Measurements from ENCODE around the gene SIGLEC12.

GRCh38 chr19:51467864-51468544, 33.6 kb downstream of the SIGLEC12 start:
- TF ChIP-seq MAZ (IDR thresholded peaks at IDR 0.05; ENCODE audit: borderline replicate concordance, low read depth, low read length) (no peak), EHMT2 (IDR thresholded peaks at IDR 0.05; ENCODE audit: low read depth) (no peak), CTCF (IDR thresholded peaks at IDR 0.05) (no peak), USF2 (IDR thresholded peaks at IDR 0.05) (no peak), POLR2A (IDR thresholded peaks at IDR 0.05; ENCODE audit: low read length) (no peak), RARB (CRISPR knock-in tag; IDR thresholded peaks at IDR 0.05) (no peak), EP300 (IDR thresholded peaks at IDR 0.05) (no peak), ZFP36 (IDR thresholded peaks at IDR 0.05; ENCODE audit: borderline replicate concordance, partially characterized antibody) (no peak), ZNF302 (CRISPR knock-in tag; IDR thresholded peaks at IDR 0.05) (no peak), FOSL2 (IDR thresholded peaks at IDR 0.05) (no peak), FOSL2 (CRISPR knock-in tag; IDR thresholded peaks at IDR 0.05) (no peak), CHD2 (IDR thresholded peaks at IDR 0.05; ENCODE audit: low read length, partially characterized antibody) (no peak)
